Measurements from ENCODE around the gene CD163L1.

Gene CD163L1

DNA sequence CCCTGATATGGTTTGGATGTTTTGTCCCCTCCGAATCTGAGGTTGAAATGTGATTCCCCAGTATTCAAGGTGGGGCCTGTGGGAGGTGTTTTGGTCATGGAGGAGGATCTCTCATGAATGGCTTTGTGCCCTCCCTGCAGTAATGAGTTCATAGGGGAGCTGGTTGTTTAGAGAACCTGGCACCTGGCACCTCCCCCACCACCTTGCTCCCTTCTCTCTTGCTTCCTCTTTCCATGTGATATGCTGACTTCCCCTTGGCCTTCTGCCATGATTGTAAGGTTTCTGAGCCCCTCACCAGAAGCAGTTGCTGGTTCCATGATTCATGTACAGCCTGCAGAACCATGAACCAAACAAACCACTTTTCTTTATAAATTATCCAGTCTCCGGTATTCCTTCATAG, 32.6 kb downstream of the CD163L1 start:
- no peak for DNase-seq (ENCODE audit: low read depth in 1 of 2, low spot score in 1 of 2)

DNA sequence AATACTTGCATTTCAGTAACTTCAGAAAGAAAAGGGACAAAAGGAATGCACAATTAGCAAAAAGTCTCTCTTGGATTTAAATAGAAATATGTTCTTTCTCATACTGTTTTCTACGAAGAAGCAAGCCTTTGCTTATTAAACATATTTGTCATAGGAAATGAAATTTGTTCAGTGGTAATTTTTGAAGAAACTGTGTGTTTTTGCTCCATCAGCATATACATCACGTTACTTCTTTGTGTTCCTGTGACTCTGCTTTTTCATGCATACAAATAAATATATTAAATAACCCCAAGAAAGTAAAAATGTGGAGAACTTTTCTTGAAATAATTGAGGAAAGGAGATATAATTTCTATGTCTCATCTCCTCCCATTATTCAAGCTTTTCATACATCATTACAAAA, 39.7 kb downstream of the CD163L1 start:
- no peak for DNase-seq (ENCODE audit: low read depth in 1 of 2, low spot score in 1 of 2)

DNA sequence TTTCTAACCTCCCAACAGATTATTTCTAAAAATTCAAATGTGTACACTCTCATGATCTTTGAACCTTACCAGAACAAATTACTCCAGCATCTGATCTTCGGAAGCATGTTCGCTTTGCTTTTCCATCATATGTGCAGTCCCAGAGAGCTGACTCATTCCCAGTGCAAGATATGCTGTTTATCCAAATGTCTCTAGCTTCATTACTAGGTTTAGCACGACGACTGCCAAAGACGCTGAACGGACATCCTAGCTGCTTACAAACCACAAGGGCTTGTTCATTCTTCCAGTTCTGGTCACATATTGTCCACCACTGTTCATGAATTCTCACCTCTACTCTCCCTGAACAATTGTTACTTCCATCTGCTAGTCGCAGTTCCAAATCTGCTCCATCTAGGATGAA, 40.5 kb downstream of the CD163L1 start:
- no peak for DNase-seq (ENCODE audit: low read depth in 1 of 2, low spot score in 1 of 2)

DNA sequence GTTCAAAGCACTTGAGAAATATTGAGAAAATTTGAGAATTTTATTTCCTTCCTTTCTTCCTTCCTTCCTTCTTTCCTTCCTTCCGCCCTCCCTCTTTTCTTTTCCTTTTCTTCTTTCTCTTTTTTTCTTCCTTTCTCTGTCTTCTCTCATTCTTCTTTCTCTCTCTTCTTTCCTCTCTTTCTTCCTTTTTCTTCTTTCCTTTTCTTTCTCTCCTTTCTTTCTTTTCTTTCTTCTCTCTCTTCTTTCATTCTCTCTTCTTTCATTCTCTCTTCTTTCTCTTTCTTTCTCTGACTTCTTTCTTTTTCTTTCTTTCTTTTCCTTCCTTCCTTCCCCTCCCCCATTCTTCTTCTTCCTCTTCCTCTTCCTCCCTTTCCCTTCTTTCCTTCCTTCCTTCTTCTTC, 44.9 kb downstream of the CD163L1 start:
- DNase-seq (ENCODE audit: low read depth in 1 of 2, low spot score in 1 of 2) = no peak

DNA sequence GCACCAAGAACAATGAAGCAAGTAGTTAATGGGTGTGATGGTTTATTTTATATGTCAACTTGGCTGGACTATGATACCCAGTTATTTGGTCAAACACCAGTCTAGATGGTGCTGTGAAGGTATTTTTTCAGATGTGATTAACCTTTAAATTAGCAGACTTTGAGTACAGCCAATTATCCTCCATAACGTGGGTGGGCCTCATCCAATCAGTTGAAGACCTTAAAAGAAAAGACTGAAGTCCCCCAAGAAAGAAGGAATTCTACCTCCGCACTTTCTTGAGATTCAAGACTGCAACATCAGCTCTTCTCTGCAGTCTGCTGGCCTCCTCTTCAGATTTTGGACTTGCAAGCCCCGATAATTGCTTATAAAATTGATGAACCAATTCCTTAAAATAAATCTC, 47.5 kb downstream of the CD163L1 start:
- no peak for DNase-seq (ENCODE audit: low read depth in 1 of 2, low spot score in 1 of 2)

DNA sequence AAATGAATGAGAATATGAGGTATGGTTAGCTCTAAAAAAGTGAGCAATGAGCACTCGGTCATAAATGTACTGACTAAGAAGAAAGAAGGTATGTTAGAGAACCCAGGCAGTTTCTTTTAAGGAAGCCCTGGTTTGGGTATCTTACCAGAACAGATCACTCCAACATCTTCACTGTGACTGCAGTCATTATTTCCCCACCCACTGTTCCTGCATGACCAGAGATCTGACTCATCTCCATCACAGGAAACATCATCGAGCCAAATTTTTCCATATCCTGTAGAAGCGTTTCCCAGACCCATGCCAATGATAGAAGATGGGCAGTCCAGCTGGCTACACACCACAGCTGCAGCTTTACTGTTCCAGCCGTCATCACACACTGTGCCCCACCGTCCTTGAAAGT, 48.0 kb downstream of the CD163L1 start:
- DNase-seq (ENCODE audit: low read depth in 1 of 2, low spot score in 1 of 2) = no peak

DNA sequence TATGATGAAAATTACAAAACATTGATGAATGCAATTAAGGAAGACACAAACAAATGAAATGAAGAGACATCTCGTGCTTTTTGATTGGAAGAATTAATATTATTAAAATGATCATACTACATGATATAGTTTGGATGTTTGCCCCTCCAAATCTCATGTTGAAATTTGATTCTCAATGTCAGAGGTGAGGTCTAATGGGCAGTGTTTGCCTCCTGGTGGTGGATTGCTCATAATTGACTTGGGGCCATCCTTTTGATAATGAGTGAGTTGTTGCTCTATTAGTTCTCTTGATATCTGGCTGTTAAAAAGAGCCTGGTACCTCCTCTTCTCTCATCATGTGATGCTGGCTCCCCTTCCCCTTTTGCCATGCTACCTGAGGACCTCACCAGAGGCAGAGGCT, 56.7 kb downstream of the CD163L1 start:
- DNase-seq (ENCODE audit: low read depth in 1 of 2, low spot score in 1 of 2) = no peak

DNA sequence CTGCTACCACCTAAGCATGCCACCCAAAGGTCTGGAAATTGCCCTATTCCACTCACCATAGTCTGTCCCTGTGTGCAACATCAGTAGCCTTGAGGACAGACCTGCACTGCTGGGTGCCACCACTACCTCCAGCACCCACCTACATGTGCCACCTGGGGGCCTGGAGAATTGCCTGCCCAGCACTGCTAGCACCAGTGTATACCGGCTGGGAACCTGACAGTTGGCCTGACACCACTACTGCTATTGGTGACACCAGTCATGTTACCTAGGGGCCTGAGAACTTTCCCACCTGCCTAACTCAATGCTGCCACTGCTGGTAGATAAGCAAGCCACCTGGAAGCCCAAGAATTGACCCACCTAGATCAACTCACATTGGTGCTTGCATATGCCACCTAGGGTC, 60.8 kb downstream of the CD163L1 start:
- DNase-seq (ENCODE audit: low read depth in 1 of 2, low spot score in 1 of 2) = no peak

DNA sequence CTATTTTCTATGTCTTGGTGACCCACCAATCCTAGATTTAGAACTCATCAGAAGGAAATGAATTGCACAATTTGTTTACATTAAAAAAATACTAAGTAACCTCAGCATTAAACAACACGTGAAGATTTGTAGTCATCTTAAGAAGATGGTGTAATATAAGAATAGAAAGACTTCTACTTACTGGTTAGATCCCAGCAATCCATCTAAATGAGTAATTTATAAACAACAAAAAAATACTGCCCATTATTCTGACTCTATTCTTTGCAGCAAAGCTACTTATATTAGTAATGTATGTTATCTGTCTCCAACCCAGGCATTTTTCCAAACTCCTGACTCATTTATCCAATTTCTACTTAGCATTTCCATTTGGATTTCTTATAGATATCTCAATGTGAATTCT, 67.8 kb downstream of the CD163L1 start:
- no peak for DNase-seq (ENCODE audit: low read depth in 1 of 2, low spot score in 1 of 2)

DNA sequence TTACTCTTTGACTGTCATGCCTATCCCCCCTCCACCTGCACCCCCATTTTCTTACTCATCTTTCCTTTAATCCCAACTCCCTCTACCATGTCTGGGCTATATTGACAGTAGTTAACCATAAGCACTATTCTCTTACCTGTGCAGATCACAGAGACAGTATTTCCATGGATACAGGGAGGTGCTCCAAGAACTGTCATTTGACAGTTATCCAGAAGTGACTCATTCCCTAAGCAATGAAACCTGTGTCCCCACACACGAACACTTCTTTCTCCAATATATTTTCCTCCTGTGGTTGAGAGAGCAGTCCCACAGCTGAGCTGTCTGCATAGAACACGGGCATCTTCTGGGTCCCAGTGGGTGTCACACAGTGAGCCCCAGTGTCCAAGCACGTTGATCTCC, 68.8 kb downstream of the CD163L1 start:
- DNase-seq (ENCODE audit: low read depth in 1 of 2, low spot score in 1 of 2) = no peak

DNA sequence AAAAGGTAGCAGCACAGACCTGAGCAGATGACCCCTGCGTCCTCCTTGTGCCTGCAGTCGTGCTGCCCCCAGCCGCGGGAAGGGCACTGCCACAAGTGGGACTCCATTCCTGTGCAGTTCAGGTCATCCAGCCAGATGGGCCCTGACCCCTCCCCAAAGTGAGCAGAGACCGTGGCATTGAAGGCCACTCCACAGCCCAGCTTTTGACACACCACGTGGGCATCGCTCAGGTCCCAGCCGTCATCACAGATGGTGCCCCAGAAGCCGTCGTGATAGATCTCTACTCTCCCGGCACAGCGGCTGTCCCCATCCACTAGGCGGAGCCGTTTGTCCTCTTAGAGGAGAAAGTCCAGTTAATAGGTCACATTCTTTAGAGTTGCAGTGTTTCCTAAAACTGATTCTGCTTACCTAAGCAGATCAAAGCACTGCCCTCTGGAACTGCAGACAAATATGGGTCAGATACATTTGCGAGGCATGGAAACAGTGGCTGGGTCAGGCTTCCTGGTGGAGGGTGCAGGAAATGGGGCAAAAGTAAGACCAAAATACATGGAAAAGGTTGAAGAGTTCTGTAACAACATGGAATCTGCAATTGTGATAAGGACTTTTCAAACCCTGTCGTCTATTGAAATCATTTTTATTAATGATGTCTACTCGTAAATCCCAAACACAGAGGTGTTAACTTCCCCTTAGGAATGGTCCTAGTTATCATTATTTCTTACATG, 69.4 kb downstream of the CD163L1 start:
- no peak for DNase-seq (ENCODE audit: low read depth in 1 of 2, low spot score in 1 of 2)

DNA sequence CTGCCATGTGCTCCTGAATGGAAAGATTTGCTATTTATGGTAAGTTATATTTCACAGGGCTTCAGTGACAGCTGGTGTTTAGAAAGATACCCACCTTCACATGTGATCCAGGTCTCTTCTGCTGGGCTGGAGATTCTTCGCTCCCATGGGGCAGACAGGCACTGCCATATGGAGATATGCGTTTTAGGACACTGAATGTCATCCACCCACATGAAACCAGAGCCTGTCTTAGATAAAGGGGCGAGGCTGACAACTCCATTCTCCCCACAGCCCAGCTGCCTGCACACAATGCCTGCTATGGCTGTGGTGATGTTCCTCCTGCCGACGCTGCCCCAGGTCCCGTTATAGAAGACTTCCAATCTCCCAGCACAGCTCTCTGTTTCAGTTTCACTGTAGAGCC, 70.7 kb downstream of the CD163L1 start:
- no peak for DNase-seq (ENCODE audit: low read depth in 1 of 2, low spot score in 1 of 2)

DNA sequence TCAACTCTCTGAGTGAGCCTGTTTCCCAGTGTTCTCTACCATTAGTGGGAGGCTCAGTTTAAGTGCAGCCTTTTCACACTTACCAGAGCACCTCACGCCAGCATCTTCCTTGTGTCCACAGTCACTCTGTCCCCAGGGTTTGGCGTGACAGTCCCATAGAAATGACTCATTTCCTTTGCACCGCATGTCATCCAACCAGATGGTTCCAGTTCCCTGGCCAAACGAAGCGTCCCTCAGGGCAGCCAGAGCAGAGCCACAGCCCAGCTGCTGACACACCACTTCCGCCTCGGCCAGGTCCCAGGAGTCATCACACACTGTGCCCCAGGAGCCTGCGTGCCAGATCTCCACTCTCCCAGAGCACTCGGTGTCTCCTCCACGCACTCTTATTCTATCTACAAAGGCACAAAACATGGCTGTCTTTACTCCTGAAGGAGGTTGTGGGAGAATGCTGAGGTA, 74.7 kb downstream of the CD163L1 start:
- DNase-seq (ENCODE audit: low read depth in 1 of 2, low spot score in 1 of 2) = no peak

DNA sequence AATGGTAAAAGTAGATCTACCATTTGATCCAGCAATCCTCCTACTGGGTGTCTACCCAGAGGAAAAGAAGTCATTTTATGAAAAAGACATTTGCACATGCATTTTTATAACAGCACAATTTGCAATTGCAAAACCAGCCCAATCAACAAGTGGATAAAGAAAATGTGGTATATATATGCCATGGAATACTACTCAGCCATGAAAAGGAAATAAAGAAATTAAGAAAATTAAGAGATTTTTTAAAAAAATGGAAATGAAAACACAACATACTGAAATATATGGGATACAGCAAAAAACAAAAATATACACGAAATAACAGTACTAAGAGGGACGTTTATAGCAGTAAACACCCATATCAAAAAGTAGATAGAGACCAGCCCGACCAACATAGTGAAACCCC, 81.2 kb downstream of the CD163L1 start:
- DNase-seq (ENCODE audit: low read depth in 1 of 2, low spot score in 1 of 2) = no peak

DNA sequence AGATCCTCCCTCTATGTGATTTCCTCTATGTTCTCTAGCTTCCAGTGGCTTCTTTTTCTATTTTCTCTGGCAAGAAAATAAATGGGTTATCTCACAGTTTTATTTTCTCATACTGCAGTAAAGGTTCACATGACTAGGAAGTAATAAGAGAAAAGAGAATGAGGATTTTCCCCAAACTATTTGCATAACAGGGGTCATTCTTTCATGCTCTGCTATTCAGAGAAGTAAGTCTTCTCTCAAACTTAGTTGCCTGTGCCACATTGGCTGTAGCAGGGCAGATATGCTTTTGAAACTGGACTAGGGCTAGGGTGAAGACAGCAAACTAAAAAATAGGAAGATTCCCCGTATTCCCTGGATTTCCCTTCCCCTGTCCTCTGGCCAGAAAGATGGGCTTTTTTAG, 82.7 kb downstream of the CD163L1 start:
- no peak for DNase-seq (ENCODE audit: low read depth in 1 of 2, low spot score in 1 of 2)

DNA sequence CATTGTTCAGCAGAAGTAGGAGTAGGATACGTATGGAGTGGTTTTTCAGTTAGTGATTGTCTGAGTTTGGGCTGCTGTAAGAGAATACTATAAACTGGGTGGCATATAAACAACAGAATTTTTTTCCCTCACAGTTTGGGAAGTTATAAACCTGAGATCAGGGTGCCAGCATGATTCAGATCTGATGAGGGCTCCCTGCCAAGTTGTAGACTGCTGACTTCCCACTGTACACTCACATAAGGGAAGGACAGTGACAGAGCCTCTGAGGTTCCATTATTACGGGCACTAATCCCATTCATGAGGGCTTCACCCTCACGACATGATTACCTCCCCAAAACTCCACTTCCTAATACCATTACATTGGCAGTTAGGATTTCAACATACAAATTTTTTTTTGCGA, 89.4 kb downstream of the CD163L1 start:
- no peak for DNase-seq (ENCODE audit: low read depth in 1 of 2, low spot score in 1 of 2)

DNA sequence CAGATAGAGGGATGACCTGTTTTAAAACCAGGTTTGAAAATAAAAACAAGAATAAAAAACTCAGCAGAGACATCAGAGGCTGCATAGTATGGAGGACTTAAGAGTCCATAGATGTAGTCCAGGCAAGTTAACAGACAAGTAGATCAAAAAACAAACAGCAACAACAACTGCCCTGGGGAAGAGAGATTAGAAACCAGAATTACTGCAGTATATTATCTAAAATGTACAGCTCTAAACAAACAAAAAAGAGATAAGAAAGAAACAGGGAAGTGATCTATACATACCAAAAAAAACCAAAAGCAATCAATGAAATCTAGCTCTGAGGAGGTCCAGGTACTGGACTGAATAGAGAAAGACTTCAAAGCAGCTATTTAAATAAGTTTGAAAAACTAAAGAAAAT, 91.3 kb downstream of the CD163L1 start:
- DNase-seq (ENCODE audit: low read depth in 1 of 2, low spot score in 1 of 2) = no peak

DNA sequence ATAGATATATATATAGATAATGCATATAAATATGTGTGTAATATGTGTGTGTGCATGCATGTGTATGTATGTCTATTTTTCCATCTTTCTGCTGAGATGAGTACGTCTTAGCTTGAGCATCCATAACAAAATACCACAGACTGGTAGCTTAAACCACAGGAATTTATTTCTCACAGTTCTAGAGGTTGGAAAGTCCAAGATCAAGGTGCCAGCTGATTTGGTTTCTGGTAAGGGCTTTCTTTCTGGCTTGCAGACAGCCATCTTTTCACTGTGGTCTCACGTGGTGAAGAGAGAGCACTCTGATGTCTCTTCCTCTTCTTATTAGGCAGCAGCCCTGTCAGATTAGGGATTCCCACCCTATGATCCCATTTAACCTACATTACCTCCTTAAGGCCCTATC, 92.8 kb downstream of the CD163L1 start:
- DNase-seq (ENCODE audit: low read depth in 1 of 2, low spot score in 1 of 2) = no peak

DNA sequence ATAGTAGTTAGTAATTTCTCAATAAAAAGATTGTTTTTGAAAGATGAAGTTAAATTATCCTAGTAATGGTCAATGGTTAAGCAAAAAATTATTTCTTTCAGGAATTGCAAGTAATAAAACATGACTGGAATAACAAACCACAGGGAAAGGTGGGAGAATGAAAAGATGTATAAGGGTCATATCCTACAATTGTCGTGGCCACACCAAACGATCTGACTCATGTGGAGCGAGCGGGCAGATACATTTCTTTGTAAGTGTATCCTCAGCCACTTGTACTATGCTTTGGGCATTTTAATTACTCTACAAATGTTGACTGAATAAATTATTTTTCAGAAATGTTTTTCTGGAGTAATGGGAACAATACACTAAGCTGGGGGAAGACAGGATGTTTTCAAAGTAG, 94.5 kb downstream of the CD163L1 start:
- DNase-seq (ENCODE audit: low read depth in 1 of 2, low spot score in 1 of 2) = no peak

DNA sequence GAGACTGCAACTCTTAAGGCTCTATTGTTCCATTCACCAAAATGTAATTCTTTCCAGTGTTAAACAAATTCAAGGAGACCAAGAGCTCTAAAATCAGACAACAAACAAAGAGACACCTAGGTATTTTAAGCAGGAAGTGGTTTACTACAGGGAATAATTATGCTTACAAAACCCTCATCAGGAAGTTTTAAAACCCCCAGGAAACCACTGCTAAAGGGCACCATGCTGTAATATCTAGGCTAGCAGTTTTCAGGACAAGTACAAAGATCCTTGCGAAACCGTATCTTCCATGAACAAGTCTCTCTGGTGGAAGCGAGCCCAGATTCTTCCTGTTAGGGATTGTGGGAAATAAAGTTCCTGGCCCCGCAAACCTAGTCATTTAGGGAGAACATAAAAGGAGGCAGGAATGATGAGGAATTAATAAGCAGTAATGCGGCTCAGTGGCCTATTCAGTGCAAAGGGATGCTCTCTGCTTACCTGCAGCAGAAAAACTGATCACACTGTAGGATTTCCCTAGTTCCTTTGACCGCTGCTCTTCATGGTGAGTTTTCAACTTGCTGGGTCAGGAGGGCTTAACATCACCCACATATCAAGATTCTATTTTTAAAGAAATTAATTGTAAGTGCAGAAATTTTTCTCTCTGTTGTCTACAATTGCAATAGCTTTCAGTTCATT, 97.3 kb downstream of the CD163L1 start:
- DNase-seq (ENCODE audit: low read depth in 1 of 2, low spot score in 1 of 2) = no peak

DNA sequence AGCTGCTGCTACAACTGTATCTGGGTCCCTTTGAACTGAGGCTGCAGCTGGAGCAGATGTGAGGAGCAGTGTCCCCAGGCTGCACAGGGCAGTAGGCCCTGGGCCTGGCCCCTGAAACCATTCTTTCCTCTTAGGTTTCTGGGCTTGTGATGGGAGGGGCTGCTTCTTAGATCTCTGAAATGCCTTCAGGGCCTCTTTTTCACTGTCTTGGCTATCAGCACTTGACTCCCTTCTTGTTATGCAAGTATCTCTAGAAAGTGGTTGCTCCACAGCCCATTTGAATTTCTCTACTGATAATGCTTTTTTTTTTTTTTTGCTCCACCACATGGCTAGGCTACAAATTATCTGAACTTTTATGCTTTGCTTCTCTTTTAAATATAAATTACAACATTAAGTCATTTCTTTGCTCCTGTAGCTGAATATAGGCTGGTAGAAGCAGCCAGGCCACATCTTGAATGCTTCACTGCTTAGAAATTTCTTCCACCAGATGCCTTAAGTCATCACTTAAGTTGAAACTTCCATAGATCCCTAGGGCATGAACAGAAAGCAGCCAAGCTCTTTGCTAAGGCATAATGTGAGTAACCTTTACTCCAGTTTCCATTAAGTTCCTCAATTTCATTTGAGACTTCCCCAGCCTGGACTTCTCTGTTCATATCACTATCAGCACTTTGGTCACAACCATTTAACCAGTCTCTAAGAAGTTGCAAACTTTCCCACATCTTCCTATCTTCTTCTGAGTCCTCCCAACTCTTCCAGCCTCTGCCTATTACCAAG, 98.9 kb downstream of the CD163L1 start:
- no peak for DNase-seq (ENCODE audit: low read depth in 1 of 2, low spot score in 1 of 2)

DNA sequence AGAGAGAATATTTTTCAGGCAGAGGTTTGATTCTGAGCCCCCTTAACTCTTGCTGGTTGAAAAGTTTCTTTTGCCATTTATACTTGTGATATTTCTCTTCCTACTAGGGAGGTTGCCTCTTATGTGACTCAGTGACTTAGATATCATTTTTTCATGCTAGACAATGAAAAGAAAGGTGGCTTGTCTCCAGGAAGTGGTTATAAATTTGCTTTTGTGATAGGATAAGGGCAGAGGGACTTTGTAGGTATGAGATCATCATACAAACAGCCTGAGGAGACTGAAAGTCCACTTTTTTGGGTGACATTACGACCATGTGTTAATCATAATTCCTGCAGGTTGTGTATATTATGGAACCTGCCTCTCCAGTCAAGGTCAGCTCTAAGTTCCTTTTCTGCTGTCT, 104.3 kb downstream of the CD163L1 start:
- no peak for DNase-seq (ENCODE audit: low read depth in 1 of 2, low spot score in 1 of 2)

All from stimulated activated CD4-positive, alpha-beta T cell treated with anti-CD3 and anti-CD28 coated beads, Interleukin-15, amount 100 ng/mL, for 1 hour (primary cell).